Body of pancreas (tissue), 4 donors: Measurements from ENCODE around the gene RAB7A. TPM values are rescaled to one million over a fixed set of nuclear protein-coding genes. Genes with fewer than 3 reads are reported as not detected.

ENCODE experiments used
- ATAC-seq: fragments of 150-250 bp; one replicate; pipeline ENCODE4 v1.9.1; 2016
- DNase-seq, 4 donors: peaks; one replicate each; pipeline ENCODE4 v3.0.0-alpha.2; 2019
- H3K27ac ChIP-seq, 4 donors: fragments of 200-600 bp; sonication (generic); 1 replicate in 3 of 4; 2 replicates in 1 of 4; pipeline versions ENCODE4 v1.5.1 to v1.6.1; 2016 to 2019; ENCODE audit warnings: mild to moderate bottlenecking in 1 of 4, mixed read lengths in 1 of 4, moderate library complexity in 1 of 4
- H3K27me3 ChIP-seq, 2 donors: fragments of 200-600 bp; sonication (generic); one replicate each; pipeline ENCODE4 v1.6.0; 2016; ENCODE audit warnings: mild to moderate bottlenecking in 1 of 2
- H3K36me3 ChIP-seq, 2 donors: fragments of 200-600 bp; sonication (generic); replicated peaks in 1 of 2; 2 replicates each; pipeline ENCODE4 v1.5.1; 2016; ENCODE audit warnings: low read depth in 2 of 2; ENCODE audit not compliant: insufficient read depth in 1 of 2
- H3K4me1 ChIP-seq: fragments of 200-600 bp; sonication (generic); one replicate; pipeline ENCODE4 v1.6.0; 2016
- H3K4me3 ChIP-seq, 2 donors: fragments of 200-600 bp; sonication (generic); 1 replicate in 1 of 2; 2 replicates in 1 of 2; pipeline ENCODE4 v1.5.1; 2016 to 2019
- H3K9me3 ChIP-seq, 3 donors: fragments of 200-600 bp; sonication (generic); 1 replicate in 2 of 3; 2 replicates in 1 of 3; pipeline ENCODE4 v1.5.1; 2016
- POLR2A ChIP-seq, 3 donors: fragments of 450-650 bp; IDR thresholded peaks; one replicate each; pipeline ENCODE4 v1.6.1; 2016; ENCODE audit warnings: antibody characterized with exemption in 3 of 3, mild to moderate bottlenecking in 2 of 3
- WGBS, 2 donors: methylation state at CpG; one replicate each; pipeline ENCODE4 v1.1.5; 2017; 5-methylcytosine and 5-hydroxymethylcytosine counted together
- intact Hi-C: fragments of 100-400 bp; cut with DNase I; formaldehyde crosslinking; loops from one replicate; pipeline ENCODE4 v1.15.1; 2023
- total RNA-seq, 2 donors: library from RNA; depleted of rRNA; stranded (reverse); fragments of >200 nt; gene quantifications; one replicate each; pipeline ENCODE4 v1.1.0, GENCODE V29; 2016
- TF ChIP-seq, protein P1 (sequence below), 7 experiments: fragments of 450-650 bp in 4 of 7; fragments of 200-600 bp in 3 of 7; sonication (generic) in 3 of 7; IDR thresholded peaks; one replicate each; pipeline ENCODE4 v1.5.1; 2016 to 2019; ENCODE audit warnings: antibody characterized with exemption in 7 of 7

Gene RAB7A
- total RNA-seq, 2 donors from 2014 or later, result 45.7 to 64.9 TPM

DNA sequence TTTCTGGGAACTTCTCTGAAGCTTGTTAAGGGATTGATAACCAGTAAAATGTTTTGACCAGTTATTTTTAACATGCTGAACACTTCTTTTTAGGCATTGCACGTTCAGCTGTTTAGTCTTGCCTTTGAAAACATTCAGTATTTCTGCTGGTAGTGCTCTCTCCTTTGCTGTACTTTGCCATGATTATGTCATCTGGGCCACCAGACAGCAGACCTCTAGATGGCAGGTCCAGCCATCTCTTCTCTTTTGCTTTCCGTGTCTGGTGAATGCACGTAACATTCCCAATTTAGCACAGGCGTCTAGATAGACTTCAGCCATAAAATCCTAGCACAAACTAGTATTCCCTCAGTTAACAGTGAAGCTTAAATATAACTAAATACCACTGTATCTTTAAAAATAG lies 57.8 kb downstream of the RAB7A start:
- DNase-seq (no peak), ATAC-seq (no peak)
- Histone ChIP-seq H3K36me3 (no peaks in the 10 kb centered on the region), H3K4me1 (peaks cover 29% of the 10 kb centered on the region), H3K27me3 (no peaks in the 10 kb centered on the region), H3K27ac (no peak overlapping the region), H3K9me3 (no peaks in the 10 kb centered on the region), H3K4me3 (no peak overlapping the region)
- WGBS, 2 donors, result 82 to 92% methylated on average over 4 of the region's 4 CpGs
- TF ChIP-seq, protein P1, sequence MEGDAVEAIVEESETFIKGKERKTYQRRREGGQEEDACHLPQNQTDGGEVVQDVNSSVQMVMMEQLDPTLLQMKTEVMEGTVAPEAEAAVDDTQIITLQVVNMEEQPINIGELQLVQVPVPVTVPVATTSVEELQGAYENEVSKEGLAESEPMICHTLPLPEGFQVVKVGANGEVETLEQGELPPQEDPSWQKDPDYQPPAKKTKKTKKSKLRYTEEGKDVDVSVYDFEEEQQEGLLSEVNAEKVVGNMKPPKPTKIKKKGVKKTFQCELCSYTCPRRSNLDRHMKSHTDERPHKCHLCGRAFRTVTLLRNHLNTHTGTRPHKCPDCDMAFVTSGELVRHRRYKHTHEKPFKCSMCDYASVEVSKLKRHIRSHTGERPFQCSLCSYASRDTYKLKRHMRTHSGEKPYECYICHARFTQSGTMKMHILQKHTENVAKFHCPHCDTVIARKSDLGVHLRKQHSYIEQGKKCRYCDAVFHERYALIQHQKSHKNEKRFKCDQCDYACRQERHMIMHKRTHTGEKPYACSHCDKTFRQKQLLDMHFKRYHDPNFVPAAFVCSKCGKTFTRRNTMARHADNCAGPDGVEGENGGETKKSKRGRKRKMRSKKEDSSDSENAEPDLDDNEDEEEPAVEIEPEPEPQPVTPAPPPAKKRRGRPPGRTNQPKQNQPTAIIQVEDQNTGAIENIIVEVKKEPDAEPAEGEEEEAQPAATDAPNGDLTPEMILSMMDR (IDR thresholded peaks at IDR 0.05), result no peak
- TF ChIP-seq POLR2A (IDR thresholded peaks at IDR 0.05), result no peak
- intact Hi-C loops, result no loop called here

DNA sequence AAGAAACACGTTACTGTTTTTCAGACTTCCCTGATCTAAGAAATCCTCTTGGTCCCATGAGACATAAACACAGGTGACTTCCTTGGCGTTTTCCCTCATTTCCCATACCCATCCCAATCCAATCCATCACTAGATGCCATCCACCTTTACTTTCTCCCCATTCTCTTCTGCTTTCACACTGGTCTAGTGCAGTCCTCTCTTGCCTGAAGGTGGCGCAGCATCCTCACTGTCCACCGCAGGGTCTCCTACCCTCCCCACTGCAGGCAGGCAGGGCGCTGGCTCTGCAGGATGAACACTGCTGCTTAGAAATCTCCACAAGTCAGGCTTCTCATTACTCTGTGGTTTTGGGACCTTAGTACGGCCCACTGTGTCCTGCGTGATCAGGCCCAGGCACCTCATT lies 58.2 kb downstream of the RAB7A start:
- peaks cover 25% of the 10 kb centered on the region for H3K4me1 ChIP-seq
- H3K27ac ChIP-seq, result no peak overlapping the region
- H3K27me3 ChIP-seq, result no peaks in the 10 kb centered on the region
- H3K36me3 ChIP-seq, result no peaks in the 10 kb centered on the region
- H3K4me3 ChIP-seq, result no peak overlapping the region
- no peaks in the 10 kb centered on the region for H3K9me3 ChIP-seq
- TF ChIP-seq, protein P1 (IDR thresholded peaks at IDR 0.05), result peak in 3 of 7 experiments; percentile 12 to 16 (median 14)
- TF ChIP-seq POLR2A (IDR thresholded peaks at IDR 0.05), result no peak
- WGBS, 2 donors, result 77 to 84% methylated on average over 7 of the region's 7 CpGs
- intact Hi-C loops, result no loop called here
- ATAC-seq (no peak), DNase-seq (no peak)

DNA sequence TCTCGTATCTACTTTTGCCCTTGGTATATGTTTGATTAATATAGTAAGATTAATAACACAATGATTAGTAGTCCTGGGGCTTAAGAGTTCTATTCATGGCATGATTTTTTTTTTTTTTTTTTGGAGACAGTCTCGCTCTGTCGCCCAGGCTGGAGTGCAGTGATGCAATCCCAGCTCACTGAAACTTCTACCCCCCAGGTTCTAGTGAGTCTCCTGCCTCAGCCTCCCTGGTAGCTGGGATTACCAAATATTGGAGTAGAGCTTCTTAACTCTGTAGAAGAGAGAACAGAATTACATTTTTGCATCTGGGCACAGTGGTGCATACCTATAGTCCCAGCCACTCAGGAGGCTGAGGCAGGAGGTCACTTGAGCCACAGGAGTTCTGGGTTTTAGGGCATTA lies 58.9 kb downstream of the RAB7A start:
- Histone ChIP-seq H3K36me3 (no peaks in the 10 kb centered on the region), H3K9me3 (no peaks in the 10 kb centered on the region), H3K4me3 (no peak overlapping the region), H3K27ac (no peak overlapping the region), H3K27me3 (no peaks in the 10 kb centered on the region), H3K4me1 (peaks cover 21% of the 10 kb centered on the region)
- TF ChIP-seq, protein P1 (IDR thresholded peaks at IDR 0.05), result no peak
- intact Hi-C loops, result no loop called here
- 65 to 67% methylated on average over 3 of the region's 3 CpGs for WGBS, 2 donors
- DNase-seq (no peak), ATAC-seq (no peak)

DNA sequence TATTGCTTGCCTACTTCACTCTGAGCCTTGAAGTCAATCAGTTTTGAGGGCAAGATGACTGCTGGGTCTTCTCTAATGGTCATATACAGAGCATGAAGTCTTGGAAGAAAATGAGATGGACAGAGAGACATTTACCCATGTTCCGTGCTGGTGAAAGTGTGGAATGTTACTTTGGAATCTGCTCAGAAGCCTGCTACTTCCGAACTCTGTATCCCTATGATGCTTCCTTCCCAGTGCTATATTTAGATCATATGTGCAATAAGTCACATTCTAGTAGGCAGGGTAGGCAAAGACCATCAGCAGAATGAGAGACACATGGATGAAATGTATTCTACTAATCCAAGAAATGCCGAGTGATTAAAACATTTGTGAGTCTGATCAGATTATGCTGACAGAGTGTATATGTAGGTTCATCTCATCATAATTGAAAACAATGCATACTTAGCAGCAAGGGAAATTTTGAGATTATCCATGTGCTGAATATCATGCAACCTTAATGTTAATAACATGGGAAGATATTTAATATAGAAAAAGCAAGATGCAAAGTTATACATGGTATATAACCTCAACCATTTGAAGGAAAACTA lies 60.5 kb downstream of the RAB7A start:
- TF ChIP-seq POLR2A (IDR thresholded peaks at IDR 0.05), result no peak
- TF ChIP-seq, protein P1 (IDR thresholded peaks at IDR 0.05), result no peak
- H3K36me3 ChIP-seq, result no peaks in the 10 kb centered on the region
- no peak for ATAC-seq
- H3K4me1 ChIP-seq, result peaks cover 16% of the 10 kb centered on the region
- H3K9me3 ChIP-seq, result no peaks in the 10 kb centered on the region
- no peak overlapping the region for H3K4me3 ChIP-seq
- H3K27me3 ChIP-seq, result no peaks in the 10 kb centered on the region
- intact Hi-C loops, result no loop called here
- WGBS, 2 donors, result 63 to 69% methylated on average over 3 of the region's 3 CpGs
- H3K27ac ChIP-seq, result no peak overlapping the region
- DNase-seq, result no peak
